Measurements from ENCODE around the gene PDE4B.

DNA sequence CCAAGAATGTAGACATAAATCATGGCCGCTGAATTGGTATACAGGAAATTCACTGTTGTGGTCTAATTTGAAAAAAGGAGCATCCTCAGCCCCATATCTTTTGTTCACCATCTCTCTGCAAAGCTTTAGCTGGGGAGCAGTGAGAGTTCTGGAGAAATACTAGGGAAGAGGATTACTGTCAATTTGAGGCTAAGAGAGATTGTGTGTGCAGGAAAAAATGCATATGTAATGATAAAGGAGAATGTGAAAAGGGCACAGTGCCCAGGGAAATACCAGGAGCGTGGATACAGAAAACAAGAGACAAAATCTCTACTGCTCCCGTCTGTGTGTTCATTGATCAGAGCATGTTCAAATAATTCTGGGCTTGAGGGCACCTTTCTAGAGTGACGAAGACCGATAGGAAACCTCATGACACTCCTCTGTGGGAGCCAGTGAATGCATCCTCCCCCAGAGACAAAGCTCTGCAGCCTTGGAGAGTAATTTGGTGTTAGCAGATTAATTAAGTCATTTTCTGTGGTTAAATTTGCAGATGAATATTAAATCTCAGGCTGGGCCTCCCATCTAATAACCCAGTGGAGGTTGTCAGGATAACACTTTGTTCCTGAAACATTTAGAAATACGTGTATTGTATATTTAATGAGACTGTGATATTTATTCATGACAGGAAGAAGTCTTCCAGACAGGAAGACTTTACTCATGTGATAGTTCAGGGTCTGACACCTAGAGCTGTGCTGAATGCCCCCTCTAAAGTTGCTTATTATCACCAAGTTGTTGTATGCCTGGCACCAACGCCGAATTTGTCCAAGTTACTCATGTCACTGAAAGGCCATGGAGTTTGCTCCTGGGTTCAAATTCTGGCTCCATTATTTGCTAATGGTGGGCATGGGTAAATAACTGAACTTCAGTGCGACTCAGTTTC lies 453.9 kb downstream of the PDE4B start:
- TF ChIP-seq, protein P1, sequence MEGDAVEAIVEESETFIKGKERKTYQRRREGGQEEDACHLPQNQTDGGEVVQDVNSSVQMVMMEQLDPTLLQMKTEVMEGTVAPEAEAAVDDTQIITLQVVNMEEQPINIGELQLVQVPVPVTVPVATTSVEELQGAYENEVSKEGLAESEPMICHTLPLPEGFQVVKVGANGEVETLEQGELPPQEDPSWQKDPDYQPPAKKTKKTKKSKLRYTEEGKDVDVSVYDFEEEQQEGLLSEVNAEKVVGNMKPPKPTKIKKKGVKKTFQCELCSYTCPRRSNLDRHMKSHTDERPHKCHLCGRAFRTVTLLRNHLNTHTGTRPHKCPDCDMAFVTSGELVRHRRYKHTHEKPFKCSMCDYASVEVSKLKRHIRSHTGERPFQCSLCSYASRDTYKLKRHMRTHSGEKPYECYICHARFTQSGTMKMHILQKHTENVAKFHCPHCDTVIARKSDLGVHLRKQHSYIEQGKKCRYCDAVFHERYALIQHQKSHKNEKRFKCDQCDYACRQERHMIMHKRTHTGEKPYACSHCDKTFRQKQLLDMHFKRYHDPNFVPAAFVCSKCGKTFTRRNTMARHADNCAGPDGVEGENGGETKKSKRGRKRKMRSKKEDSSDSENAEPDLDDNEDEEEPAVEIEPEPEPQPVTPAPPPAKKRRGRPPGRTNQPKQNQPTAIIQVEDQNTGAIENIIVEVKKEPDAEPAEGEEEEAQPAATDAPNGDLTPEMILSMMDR (conservative IDR thresholded peaks at IDR 0.05; ENCODE audit: low read length): no peak
- TF ChIP-seq EZH2phosphoT487 (IDR thresholded peaks at IDR 0.05; ENCODE audit: borderline replicate concordance): no peak

Measured in Loucy (cell line).